ENCODE measurements around the gene ISOC2. TPM values are rescaled to one million over a fixed set of nuclear protein-coding genes. Genes with fewer than 3 reads are reported as not detected.
"Not testable (repeated sequence)": the region's sequence is repeated elsewhere in the genome, so short reads cannot be mapped to it uniquely, and the experiment has no call there.

ISOC2 gene
- total RNA-seq, 1 experiment from 2014 or later, result 102 TPM

DNA sequence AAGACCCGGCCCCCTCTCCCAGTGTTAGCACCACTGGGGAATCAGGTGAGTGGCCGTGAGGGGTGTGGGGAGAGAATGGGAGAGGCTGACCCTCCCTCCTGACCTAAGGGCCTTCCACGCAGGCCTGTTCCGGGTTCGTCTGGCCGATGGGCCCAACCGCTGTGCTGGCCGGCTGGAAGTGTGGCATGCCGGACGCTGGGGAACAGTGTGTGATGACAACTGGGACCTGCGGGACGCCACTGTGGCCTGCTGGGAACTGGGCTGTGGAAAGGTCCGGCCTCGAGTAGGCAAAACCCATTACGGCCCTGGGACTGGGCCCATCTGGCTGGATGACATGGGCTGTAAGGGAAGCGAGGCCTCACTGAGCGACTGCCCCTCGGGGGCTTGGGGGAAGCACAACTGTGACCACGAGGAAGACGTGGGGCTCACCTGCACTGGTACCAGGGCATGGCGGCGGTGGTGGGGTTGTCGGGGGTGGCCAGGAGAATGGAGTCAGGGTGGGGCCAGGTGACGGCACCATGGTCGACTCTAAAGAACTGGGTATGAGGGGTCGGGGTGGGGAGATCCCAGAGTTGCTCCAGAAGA lies 39.0 kb upstream of the ISOC2 start:
- no peaks in the 10 kb centered on the region for H4K20me1 ChIP-seq (ENCODE audit: insufficient read depth, low read depth, low read length)
- H3K4me3 ChIP-seq (ENCODE audit: low read length), result no peak overlapping the region
- no peak overlapping the region for H3K9ac ChIP-seq (ENCODE audit: low read length)
- peaks cover 6% of the 10 kb centered on the region for H3K4me1 ChIP-seq (ENCODE audit: low read length)
- H3K9me3 ChIP-seq (ENCODE audit: low read length), result no peaks in the 10 kb centered on the region
- no peak overlapping the region for H3K4me2 ChIP-seq (ENCODE audit: low read depth, low read length, poor library complexity, severe bottlenecking)
- DNase-seq, result no peak
- H3K9me2 ChIP-seq (replicated peaks; ENCODE audit: insufficient read depth, low read length), result no peaks in the 10 kb centered on the region
- no peaks in the 10 kb centered on the region for H3K27me3 ChIP-seq (ENCODE audit: low read length)
- H2AFZ ChIP-seq (ENCODE audit: low read length), result no peak overlapping the region
- no peaks in the 10 kb centered on the region for H3K36me3 ChIP-seq (ENCODE audit: insufficient read depth, low read length)
- no peaks in the 10 kb centered on the region for H3K79me2 ChIP-seq (ENCODE audit: low read length)
- no peak overlapping the region for H3K27ac ChIP-seq (ENCODE audit: low read length)

DNA sequence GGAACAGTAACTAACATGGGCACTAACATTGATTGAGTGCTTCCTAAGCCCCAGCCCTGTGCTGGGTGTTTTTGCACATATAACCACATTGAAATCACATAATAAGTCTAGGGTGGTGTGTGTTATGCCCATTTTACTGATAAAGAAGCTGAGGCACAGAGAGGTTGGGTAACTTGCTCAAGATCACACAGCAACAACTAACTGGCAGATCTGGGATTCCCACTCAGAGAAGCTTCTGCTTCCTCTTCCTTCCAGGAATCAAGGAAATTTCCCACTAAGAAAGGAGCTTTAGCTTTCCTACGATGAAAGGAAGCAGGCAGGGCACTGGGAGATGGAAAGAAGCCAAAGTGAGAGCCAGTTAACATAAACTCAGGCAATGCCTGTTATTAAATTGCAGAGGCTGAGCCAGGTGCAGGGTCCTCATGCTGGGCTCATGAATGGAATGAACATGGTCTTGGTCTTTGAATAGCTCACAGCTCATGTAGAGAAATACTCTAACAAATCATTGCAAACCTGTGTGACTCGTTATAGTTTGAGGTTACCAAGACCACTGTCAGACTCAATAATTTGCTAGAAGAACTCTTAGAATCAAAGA lies 36.9 kb upstream of the ISOC2 start:
- no peaks in the 10 kb centered on the region for H3K9me2 ChIP-seq (replicated peaks; ENCODE audit: insufficient read depth, low read length)
- H3K36me3 ChIP-seq (ENCODE audit: insufficient read depth, low read length), result no peaks in the 10 kb centered on the region
- no peaks in the 10 kb centered on the region for H4K20me1 ChIP-seq (ENCODE audit: insufficient read depth, low read depth, low read length)
- no peaks in the 10 kb centered on the region for H3K9me3 ChIP-seq (ENCODE audit: low read length)
- no peak overlapping the region for H3K4me2 ChIP-seq (ENCODE audit: low read depth, low read length, poor library complexity, severe bottlenecking)
- H3K4me3 ChIP-seq (ENCODE audit: low read length), result no peak overlapping the region
- DNase-seq, result no peak
- H3K27ac ChIP-seq (ENCODE audit: low read length), result no peak overlapping the region
- H2AFZ ChIP-seq (ENCODE audit: low read length), result no peak overlapping the region
- H3K4me1 ChIP-seq (ENCODE audit: low read length), result peaks cover 2% of the 10 kb centered on the region
- H3K79me2 ChIP-seq (ENCODE audit: low read length), result no peaks in the 10 kb centered on the region
- H3K9ac ChIP-seq (ENCODE audit: low read length), result no peak overlapping the region
- no peaks in the 10 kb centered on the region for H3K27me3 ChIP-seq (ENCODE audit: low read length)

DNA sequence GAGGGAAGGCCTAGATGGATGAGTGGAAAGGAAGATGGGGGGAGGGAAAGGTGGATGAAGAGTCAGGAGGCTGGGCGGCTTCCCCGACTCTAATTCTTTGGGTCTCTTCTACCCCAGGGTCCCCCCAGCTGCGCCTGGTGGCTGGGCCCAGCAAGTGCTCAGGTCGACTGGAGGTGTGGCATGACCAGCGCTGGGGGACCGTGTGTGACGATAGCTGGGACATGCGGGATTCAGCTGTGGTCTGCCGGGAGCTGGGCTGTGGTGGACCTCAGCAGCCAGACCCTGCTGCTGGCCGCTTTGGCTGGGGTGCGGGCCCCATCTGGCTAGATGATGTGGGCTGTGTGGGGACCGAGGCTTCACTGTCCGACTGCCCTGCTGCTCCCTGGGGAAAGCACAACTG lies 36.3 kb upstream of the ISOC2 start:
- Histone ChIP-seq H3K4me1 (ENCODE audit: low read length) (no peaks in the 10 kb centered on the region), H3K4me3 (ENCODE audit: low read length) (no peak overlapping the region), H3K9ac (ENCODE audit: low read length) (no peak overlapping the region), H3K27ac (ENCODE audit: low read length) (no peak overlapping the region), H3K27me3 (ENCODE audit: low read length) (no peaks in the 10 kb centered on the region), H3K9me2 (replicated peaks; ENCODE audit: insufficient read depth, low read length) (no peaks in the 10 kb centered on the region), H2AFZ (ENCODE audit: low read length) (no peak overlapping the region), H3K36me3 (ENCODE audit: insufficient read depth, low read length) (no peaks in the 10 kb centered on the region), H3K79me2 (ENCODE audit: low read length) (no peaks in the 10 kb centered on the region), H3K9me3 (ENCODE audit: low read length) (no peaks in the 10 kb centered on the region), H3K4me2 (ENCODE audit: low read depth, low read length, poor library complexity, severe bottlenecking) (no peak overlapping the region), H4K20me1 (ENCODE audit: insufficient read depth, low read depth, low read length) (no peaks in the 10 kb centered on the region)
- no peak for DNase-seq

DNA sequence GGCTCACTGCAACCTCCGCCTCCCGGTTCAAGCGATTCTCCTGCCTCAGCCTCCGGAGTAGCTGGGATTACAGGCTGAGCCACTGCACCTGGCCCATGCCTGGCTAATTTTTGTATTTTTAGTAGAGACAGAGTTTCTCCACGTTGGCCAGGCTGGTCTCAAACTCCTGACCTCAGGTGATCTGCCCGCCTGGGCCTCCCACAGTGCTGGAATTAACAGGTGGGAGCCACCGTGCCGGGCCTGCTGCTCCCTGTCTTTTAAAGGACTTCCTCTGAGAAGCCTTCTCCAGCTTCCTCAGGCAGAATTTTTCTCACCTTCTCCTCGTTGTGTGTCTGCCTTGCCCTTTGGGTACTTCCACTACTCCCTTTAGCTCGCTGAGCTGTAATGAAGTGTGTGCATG lies 35.4 kb upstream of the ISOC2 start:
- not testable (repeated sequence) for H3K9me2 ChIP-seq (replicated peaks; ENCODE audit: insufficient read depth, low read length); H3K4me3 ChIP-seq (ENCODE audit: low read length); H4K20me1 ChIP-seq (ENCODE audit: insufficient read depth, low read depth, low read length); H3K9ac ChIP-seq (ENCODE audit: low read length); H3K27me3 ChIP-seq (ENCODE audit: low read length); H3K4me2 ChIP-seq (ENCODE audit: low read depth, low read length, poor library complexity, severe bottlenecking); DNase-seq; H2AFZ ChIP-seq (ENCODE audit: low read length); H3K27ac ChIP-seq (ENCODE audit: low read length); H3K36me3 ChIP-seq (ENCODE audit: insufficient read depth, low read length); H3K4me1 ChIP-seq (ENCODE audit: low read length); H3K79me2 ChIP-seq (ENCODE audit: low read length); H3K9me3 ChIP-seq (ENCODE audit: low read length)

DNA sequence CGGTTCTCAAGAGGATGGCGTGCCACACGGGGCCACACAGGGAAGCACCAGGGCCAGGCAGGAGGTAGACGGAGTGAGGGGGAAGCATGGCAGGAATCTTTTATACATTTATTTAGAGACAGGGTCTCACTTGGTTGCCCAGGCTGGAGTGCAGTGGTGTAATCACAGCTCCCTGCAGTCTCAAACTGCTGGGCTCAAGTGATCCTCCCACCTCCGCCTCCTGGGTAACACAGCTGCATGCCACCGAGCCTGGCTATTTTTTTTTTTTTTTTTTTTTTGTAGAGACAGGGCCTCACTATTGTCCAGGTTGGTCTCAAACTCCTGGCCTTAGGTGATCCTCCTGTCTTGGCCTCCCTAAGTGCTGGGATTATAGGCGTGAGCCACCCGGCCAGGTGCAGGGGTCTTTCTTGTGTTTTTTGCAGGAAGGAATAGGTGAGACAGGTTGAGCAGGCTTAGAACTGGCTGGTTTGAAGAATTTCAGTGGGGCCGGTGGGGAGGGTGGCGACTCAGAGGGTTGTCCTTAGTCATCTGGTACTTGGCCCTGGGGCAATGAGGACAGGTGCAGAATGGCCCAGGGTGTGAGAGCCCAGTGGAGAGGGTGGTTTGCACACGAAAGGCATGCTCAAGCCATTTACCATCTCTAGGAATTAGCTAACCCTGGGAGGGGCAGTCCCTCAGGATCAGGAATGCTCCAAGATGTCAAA lies 34.4 kb upstream of the ISOC2 start:
- Histone ChIP-seq H3K27me3 (ENCODE audit: low read length) (no peaks in the 10 kb centered on the region), H3K27ac (ENCODE audit: low read length) (no peak overlapping the region), H3K36me3 (ENCODE audit: insufficient read depth, low read length) (no peaks in the 10 kb centered on the region), H4K20me1 (ENCODE audit: insufficient read depth, low read depth, low read length) (no peaks in the 10 kb centered on the region), H3K4me1 (ENCODE audit: low read length) (no peaks in the 10 kb centered on the region), H3K4me3 (ENCODE audit: low read length) (no peak overlapping the region), H3K4me2 (ENCODE audit: low read depth, low read length, poor library complexity, severe bottlenecking) (no peak overlapping the region), H3K9me2 (replicated peaks; ENCODE audit: insufficient read depth, low read length) (no peaks in the 10 kb centered on the region), H3K9ac (ENCODE audit: low read length) (no peak overlapping the region), H3K79me2 (ENCODE audit: low read length) (no peaks in the 10 kb centered on the region), H2AFZ (ENCODE audit: low read length) (no peak overlapping the region), H3K9me3 (ENCODE audit: low read length) (no peaks in the 10 kb centered on the region)
- DNase-seq, result no peak

DNA sequence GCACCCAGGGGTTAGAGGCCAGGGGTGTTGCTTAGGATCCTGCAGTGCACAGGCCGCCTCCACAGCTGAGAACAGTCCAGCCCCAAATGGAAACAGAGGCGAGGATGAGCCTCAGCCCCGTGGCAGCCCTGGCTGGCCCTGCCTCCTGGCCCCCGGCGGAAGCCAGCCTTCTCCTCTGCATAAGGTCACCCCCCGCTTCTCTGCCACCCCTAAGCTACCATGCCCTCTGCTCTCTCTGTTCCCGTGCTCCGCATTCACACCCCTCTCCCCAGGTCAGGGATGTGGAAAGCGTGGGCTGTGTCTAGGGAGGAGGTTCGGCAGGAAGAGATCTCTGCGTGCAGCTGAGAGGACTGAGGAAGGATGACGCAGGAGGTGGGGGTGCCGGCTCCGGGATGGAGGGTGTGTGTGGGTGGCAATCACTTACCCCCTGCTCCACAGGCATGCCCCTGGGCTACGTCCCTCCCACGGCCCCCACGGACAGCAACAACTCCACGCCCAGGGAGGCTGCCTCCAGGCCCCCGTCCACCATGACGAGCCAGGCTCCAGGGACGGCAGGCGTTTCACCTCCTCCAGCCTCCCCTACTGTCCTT lies 32.8 kb upstream of the ISOC2 start:
- no peaks in the 10 kb centered on the region for H3K36me3 ChIP-seq (ENCODE audit: insufficient read depth, low read length)
- H3K4me1 ChIP-seq (ENCODE audit: low read length), result no peaks in the 10 kb centered on the region
- no peaks in the 10 kb centered on the region for H3K9me2 ChIP-seq (replicated peaks; ENCODE audit: insufficient read depth, low read length)
- no peak overlapping the region for H3K9ac ChIP-seq (ENCODE audit: low read length)
- H3K27ac ChIP-seq (ENCODE audit: low read length), result no peak overlapping the region
- H4K20me1 ChIP-seq (ENCODE audit: insufficient read depth, low read depth, low read length), result no peaks in the 10 kb centered on the region
- no peaks in the 10 kb centered on the region for H3K79me2 ChIP-seq (ENCODE audit: low read length)
- H3K4me2 ChIP-seq (ENCODE audit: low read depth, low read length, poor library complexity, severe bottlenecking), result no peak overlapping the region
- no peaks in the 10 kb centered on the region for H3K9me3 ChIP-seq (ENCODE audit: low read length)
- DNase-seq, result no peak
- H2AFZ ChIP-seq (ENCODE audit: low read length), result no peak overlapping the region
- H3K4me3 ChIP-seq (ENCODE audit: low read length), result no peak overlapping the region
- no peaks in the 10 kb centered on the region for H3K27me3 ChIP-seq (ENCODE audit: low read length)

DNA sequence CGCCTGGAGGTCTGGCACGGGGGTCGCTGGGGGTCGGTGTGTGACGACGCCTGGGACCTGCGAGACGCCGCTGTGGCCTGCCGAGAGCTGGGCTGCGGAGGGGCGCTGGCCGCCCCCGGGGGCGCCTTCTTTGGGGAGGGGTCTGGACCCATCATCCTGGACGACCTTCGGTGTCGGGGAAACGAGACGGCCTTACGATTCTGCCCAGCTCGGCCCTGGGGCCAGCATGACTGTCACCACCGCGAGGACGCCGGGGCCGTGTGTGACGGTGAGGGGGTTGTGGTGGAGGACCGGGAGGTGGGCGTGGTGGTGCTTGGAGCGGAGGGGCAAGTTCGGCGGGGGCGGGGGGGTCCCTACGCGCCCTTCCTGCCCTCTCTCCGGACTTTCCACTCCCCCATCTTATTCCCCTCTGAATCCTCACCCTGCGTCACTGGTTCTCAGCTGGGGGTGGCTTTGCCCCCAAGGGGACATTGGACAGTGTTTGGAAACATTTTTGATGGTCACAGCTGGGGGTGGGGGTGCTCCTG lies 32.3 kb upstream of the ISOC2 start:
- H3K9ac ChIP-seq (ENCODE audit: low read length), result no peak overlapping the region
- H3K4me3 ChIP-seq (ENCODE audit: low read length), result no peak overlapping the region
- no peaks in the 10 kb centered on the region for H3K4me1 ChIP-seq (ENCODE audit: low read length)
- no peak for DNase-seq
- H3K9me3 ChIP-seq (ENCODE audit: low read length), result no peaks in the 10 kb centered on the region
- no peaks in the 10 kb centered on the region for H3K36me3 ChIP-seq (ENCODE audit: insufficient read depth, low read length)
- H4K20me1 ChIP-seq (ENCODE audit: insufficient read depth, low read depth, low read length), result no peaks in the 10 kb centered on the region; the same call in 1 of the 2 replicates
- no peak overlapping the region for H3K27ac ChIP-seq (ENCODE audit: low read length)
- no peaks in the 10 kb centered on the region for H3K9me2 ChIP-seq (replicated peaks; ENCODE audit: insufficient read depth, low read length)
- H3K4me2 ChIP-seq (ENCODE audit: low read depth, low read length, poor library complexity, severe bottlenecking), result no peak overlapping the region
- no peaks in the 10 kb centered on the region for H3K27me3 ChIP-seq (ENCODE audit: low read length)
- H2AFZ ChIP-seq (ENCODE audit: low read length), result no peak overlapping the region
- no peaks in the 10 kb centered on the region for H3K79me2 ChIP-seq (ENCODE audit: low read length)

DNA sequence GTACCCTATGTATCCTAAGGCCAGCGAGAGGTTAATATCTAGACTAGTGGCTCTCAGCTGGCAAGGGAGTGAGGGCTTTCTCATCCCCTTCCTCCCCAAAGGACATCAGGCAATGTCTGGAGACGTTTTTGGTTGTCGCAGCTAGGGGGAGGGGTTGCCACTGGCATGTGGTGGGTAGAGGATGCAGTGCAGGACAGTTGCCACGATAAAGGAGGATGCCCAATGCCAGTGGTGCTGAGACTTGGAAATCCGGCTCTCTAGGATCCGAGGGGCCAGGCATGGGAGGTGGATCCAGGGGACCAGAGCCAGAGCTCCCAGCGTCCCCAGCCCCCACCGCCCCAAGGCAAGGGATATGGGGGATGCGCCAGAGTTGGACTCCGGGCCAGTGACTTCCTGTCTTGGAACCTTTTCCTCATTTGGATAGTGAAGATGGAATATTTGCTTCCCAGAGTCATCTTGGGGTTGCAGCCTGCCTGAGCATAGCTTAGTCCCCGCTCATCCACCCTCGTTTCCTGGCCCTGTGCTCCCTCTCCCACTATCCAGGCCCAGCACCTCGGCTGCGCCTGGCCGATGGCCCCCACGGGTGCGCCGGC lies 31.7 kb upstream of the ISOC2 start:
- no peak overlapping the region for H3K27ac ChIP-seq (ENCODE audit: low read length)
- H4K20me1 ChIP-seq (ENCODE audit: insufficient read depth, low read depth, low read length), result no peaks in the 10 kb centered on the region; the same call in 1 of the 2 replicates
- H3K9ac ChIP-seq (ENCODE audit: low read length), result no peak overlapping the region
- no peaks in the 10 kb centered on the region for H3K79me2 ChIP-seq (ENCODE audit: low read length)
- H3K36me3 ChIP-seq (ENCODE audit: insufficient read depth, low read length), result no peaks in the 10 kb centered on the region
- H3K4me2 ChIP-seq (ENCODE audit: low read depth, low read length, poor library complexity, severe bottlenecking), result no peak overlapping the region
- no peak for DNase-seq
- no peak overlapping the region for H2AFZ ChIP-seq (ENCODE audit: low read length)
- H3K4me3 ChIP-seq (ENCODE audit: low read length), result no peak overlapping the region
- H3K9me2 ChIP-seq (replicated peaks; ENCODE audit: insufficient read depth, low read length), result no peaks in the 10 kb centered on the region
- no peaks in the 10 kb centered on the region for H3K27me3 ChIP-seq (ENCODE audit: low read length)
- H3K9me3 ChIP-seq (ENCODE audit: low read length), result no peaks in the 10 kb centered on the region
- H3K4me1 ChIP-seq (ENCODE audit: low read length), result 0 out of 2 replicates have a peak, but pooled peaks cover 3% of the 10 kb centered on the region

Data from Karpas-422 (cell line).